HepG2 (cell line): ENCODE measurements around the gene CACNA1D.

ENCODE experiments used
- FIP1L1 ChIP-seq: fragments of 200-400 bp; formaldehyde crosslinking; IDR thresholded peaks from 2 replicates; pipeline ENCODE4 v1.6.1; 2018; ENCODE audit warnings: low read depth, mild to moderate bottlenecking, low read length, moderate library complexity, borderline replicate concordance; ENCODE audit not compliant: insufficient read depth
- GTF2F1 ChIP-seq: fragments of 150-350 bp; IDR thresholded peaks from 2 replicates; pipeline ENCODE4 v1.6.1; 2014; ENCODE audit warnings: low read length
- POLR2A ChIP-seq, 2 experiments: IDR thresholded peaks; 2 replicates each; pipeline ENCODE4 v1.6.1; 2011; ENCODE audit warnings: low read depth in 2 of 2, low read length in 2 of 2, mild to moderate bottlenecking in 1 of 2, moderate library complexity in 1 of 2; ENCODE audit not compliant: insufficient read depth in 1 of 2
- RAD21 ChIP-seq: fragments of 450-650 bp; formaldehyde crosslinking; IDR thresholded peaks from 2 replicates; pipeline ENCODE4 v1.5.0; 2020; ENCODE audit warnings: mild to moderate bottlenecking
- ZNF704 ChIP-seq: sonication (generic); formaldehyde crosslinking; IDR thresholded peaks from 2 replicates; pipeline ENCODE4 v1.8.1; 2023; ENCODE audit warnings: mild to moderate bottlenecking, inconsistent platforms, moderate library complexity, missing genetic modification reagents, borderline replicate concordance

GRCh38 chr3:53712817-53713388 lies 218.5 kb downstream of the CACNA1D start:
- TF ChIP-seq GTF2F1 = no peak
- no peak for TF ChIP-seq ZNF704 (CRISPR knock-in tag)
- no peak for TF ChIP-seq RAD21 (CRISPR knock-in tag)
- no peak for TF ChIP-seq FIP1L1
- no peak for TF ChIP-seq POLR2A (IDR thresholded peaks at IDR 0.05; ENCODE audit: insufficient read depth in 1 of 2, low read depth in 2 of 2, low read length in 2 of 2)
